ENCODE measurements around the gene TIMM21.

The TIMM21 gene

GRCh38 chr18:74116633-74117554 is 31.4 kb upstream of the TIMM21 start:
- peaks cover 1% of the 10 kb centered on the region for H3K27me3 ChIP-seq (ENCODE audit: insufficient read depth, low read length, poor library complexity)
- 0 out of 3 replicates have a peak, but pooled peaks have one; percentile 52 for ATAC-seq (ENCODE audit: insufficient read depth, low read depth)
- H2AFZ ChIP-seq (ENCODE audit: low read depth, low read length), result no peak overlapping the region
- H3K79me2 ChIP-seq (ENCODE audit: insufficient read depth, low read length), result no peaks in the 10 kb centered on the region
- no peak overlapping the region for H3K27ac ChIP-seq (ENCODE audit: low read length)
- H3K4me3 ChIP-seq (ENCODE audit: low read depth in 1 of 2, low read length in 2 of 2), result no peak overlapping the region
- no peaks in the 10 kb centered on the region for H4K20me1 ChIP-seq (ENCODE audit: insufficient read depth, low read length)
- no peak overlapping the region for H3K4me2 ChIP-seq (ENCODE audit: insufficient read depth, low read length)
- no peaks in the 10 kb centered on the region for H3K36me3 ChIP-seq (ENCODE audit: insufficient read depth, low read length)
- DNase-seq, result peak; percentile 19
- no peak overlapping the region for H3K9ac ChIP-seq (ENCODE audit: low read depth, low read length)
- H3K9me3 ChIP-seq (ENCODE audit: insufficient read depth, low read length, severe bottlenecking), result peaks cover 4% of the 10 kb centered on the region
- peak; percentile 71 for TF ChIP-seq CTCF (IDR thresholded peaks at IDR 0.05; ENCODE audit: borderline replicate concordance, extremely low read depth, low read length, poor library complexity, severe bottlenecking)
- TF ChIP-seq EZH2 (IDR thresholded peaks at IDR 0.05; ENCODE audit: borderline replicate concordance, low read depth, low read length, severe bottlenecking), result no peak
- H3K4me1 ChIP-seq (ENCODE audit: insufficient read depth, low read length), result no peaks in the 10 kb centered on the region

GRCh38 chr18:74123200-74123599 is 25.1 kb upstream of the TIMM21 start:
- ATAC-seq (ENCODE audit: insufficient read depth, low read depth), result no peak
- Histone ChIP-seq H3K9me3 (ENCODE audit: insufficient read depth, low read length, severe bottlenecking) (no peaks in the 10 kb centered on the region), H3K27ac (ENCODE audit: low read length) (no peak overlapping the region), H3K36me3 (ENCODE audit: insufficient read depth, low read length) (no peaks in the 10 kb centered on the region), H3K4me1 (ENCODE audit: insufficient read depth, low read length) (no peaks in the 10 kb centered on the region), H3K9ac (ENCODE audit: low read depth, low read length) (no peak overlapping the region), H3K27me3 (ENCODE audit: insufficient read depth, low read length, poor library complexity) (peaks cover 7% of the 10 kb centered on the region), H3K4me3 (ENCODE audit: low read depth in 1 of 2, low read length in 2 of 2) (no peak overlapping the region), H4K20me1 (ENCODE audit: insufficient read depth, low read length) (no peaks in the 10 kb centered on the region), H3K4me2 (ENCODE audit: insufficient read depth, low read length) (no peak overlapping the region), H3K79me2 (ENCODE audit: insufficient read depth, low read length) (no peaks in the 10 kb centered on the region), H2AFZ (ENCODE audit: low read depth, low read length) (no peak overlapping the region)
- TF ChIP-seq EZH2 (IDR thresholded peaks at IDR 0.05; ENCODE audit: borderline replicate concordance, low read depth, low read length, severe bottlenecking), result no peak
- no peak for TF ChIP-seq CTCF (IDR thresholded peaks at IDR 0.05; ENCODE audit: borderline replicate concordance, extremely low read depth, low read length, poor library complexity, severe bottlenecking)
- DNase-seq, result no peak

- TF ChIP-seq CTCF (IDR thresholded peaks at IDR 0.05; ENCODE audit: borderline replicate concordance, extremely low read depth, low read length, poor library complexity, severe bottlenecking) (no peak), EZH2 (IDR thresholded peaks at IDR 0.05; ENCODE audit: borderline replicate concordance, low read depth, low read length, severe bottlenecking) (no peak)
- Histone ChIP-seq H3K9ac (ENCODE audit: low read depth, low read length) (no peak overlapping the region), H3K79me2 (ENCODE audit: insufficient read depth, low read length) (no peaks in the 10 kb centered on the region), H3K9me3 (ENCODE audit: insufficient read depth, low read length, severe bottlenecking) (no peaks in the 10 kb centered on the region), H3K27ac (ENCODE audit: low read length) (no peak overlapping the region), H4K20me1 (ENCODE audit: insufficient read depth, low read length) (no peaks in the 10 kb centered on the region), H3K4me2 (ENCODE audit: insufficient read depth, low read length) (no peak overlapping the region), H2AFZ (ENCODE audit: low read depth, low read length) (no peak overlapping the region), H3K4me3 (ENCODE audit: low read depth in 1 of 2, low read length in 2 of 2) (no peak overlapping the region), H3K27me3 (ENCODE audit: insufficient read depth, low read length, poor library complexity) (peaks cover 7% of the 10 kb centered on the region), H3K4me1 (ENCODE audit: insufficient read depth, low read length) (no peaks in the 10 kb centered on the region), H3K36me3 (ENCODE audit: insufficient read depth, low read length) (no peaks in the 10 kb centered on the region)
- ATAC-seq (ENCODE audit: insufficient read depth, low read depth), result no peak
- DNase-seq, result no peak
Measured at GRCh38 chr18:74124642-74125041, 23.7 kb upstream of the TIMM21 start.

Measured in DND-41 (cell line).